ENCODE data around the gene GAL3ST2.
A peak's percentile ranks its signal among the peaks of the same experiment; 100 is the strongest.
"Not testable (repeated sequence)": the region's sequence is repeated elsewhere in the genome, so short reads cannot be mapped to it uniquely, and the experiment has no call there.

GAL3ST2 gene

DNA sequence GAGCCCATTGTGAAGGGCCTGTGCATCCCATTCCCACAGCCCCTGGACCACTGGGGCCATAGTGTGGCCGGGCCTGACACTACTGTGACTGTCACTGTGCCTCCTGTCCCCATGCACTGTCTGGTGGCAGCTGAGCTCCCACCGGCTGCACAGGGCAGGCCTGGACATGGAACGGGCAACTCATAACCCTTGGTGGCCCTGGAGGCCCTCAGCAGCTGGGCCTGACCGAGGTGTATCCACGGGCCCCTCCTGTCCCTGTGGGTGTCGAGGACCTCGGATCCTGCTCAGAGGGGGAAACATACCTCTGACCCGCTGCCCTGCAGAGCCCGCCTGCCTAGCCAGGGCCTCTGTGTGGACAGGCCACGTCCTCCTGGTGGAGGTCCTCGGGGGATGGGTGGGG is 7.8 kb upstream of the GAL3ST2 start:
- DNase-seq (ENCODE audit: low spot score): peak; percentile 7

DNA sequence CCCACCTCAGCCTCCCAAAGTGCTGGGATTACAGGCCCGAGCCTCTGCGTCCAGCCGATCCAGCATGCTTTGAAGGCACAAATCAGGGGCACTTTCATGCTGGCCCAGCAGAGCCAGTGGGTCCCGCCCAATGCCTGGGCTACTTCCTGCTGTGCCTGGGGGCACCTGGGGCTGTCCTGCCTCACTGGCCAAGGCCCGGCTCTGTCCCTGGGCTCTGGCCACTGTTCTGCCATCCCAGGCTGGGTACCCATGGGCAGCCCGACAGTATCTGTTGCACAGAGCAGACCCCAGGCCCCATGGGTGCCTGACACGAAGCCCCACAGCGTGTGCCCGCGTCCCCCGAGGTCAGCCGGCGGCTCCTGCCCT is 6.8 kb upstream of the GAL3ST2 start:
- no peak for DNase-seq (ENCODE audit: low spot score)

DNA sequence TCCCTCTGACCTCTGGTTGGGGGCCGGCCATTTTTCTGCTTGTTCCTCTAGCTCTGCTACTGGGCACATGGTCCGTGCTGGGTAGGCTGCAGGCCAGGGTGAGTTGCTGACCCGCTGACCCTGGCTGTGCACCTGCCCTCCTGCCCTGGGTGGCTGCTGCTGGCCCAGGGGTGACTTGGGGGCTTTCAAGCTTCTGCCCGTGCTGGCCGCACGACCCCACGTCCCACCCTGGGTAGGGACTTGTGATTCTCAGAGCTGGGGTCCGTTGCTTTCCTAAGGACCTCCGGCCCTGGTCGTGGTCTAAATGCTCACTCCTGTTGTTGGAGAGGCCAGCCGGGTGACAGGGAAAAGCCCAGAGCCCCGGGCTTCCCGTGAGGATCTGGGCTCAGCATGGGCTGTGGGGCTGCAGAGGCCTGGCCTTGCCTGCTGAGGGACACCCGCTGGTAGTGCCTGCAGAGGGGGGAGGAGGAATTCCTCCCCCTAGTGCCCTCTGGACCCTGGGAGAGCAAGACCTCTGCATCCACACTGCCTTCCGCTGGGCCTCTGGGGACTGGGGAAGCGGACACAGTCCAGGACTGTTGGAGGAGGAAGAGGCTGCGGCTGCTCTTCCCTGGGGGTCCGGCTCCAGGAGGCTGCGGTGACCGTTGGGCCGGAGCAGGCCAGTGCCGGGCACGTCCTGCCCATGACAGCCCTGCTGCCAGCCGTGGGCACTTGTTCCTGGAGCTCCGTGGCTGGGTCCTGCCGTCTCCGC is 6.3 kb upstream of the GAL3ST2 start:
- DNase-seq (ENCODE audit: low spot score): no peak

DNA sequence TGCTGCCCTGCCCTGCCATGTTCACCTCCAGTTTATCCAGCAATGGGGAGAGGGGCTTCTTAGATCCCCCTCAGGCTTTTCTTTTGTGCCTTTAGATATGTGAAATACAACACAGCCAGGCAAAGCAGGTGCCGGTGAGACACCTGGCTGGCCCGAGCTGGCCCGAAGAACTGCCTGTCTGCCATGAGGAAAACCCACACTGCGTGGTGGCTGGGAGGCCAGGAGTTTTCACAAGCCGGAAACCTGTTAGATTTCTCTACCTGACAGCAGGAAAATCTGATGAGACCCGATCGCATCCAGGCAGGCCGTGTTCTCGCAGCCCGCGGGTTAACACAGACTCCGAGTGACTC is 5.7 kb upstream of the GAL3ST2 start:
- no peak for DNase-seq (ENCODE audit: low spot score)

DNA sequence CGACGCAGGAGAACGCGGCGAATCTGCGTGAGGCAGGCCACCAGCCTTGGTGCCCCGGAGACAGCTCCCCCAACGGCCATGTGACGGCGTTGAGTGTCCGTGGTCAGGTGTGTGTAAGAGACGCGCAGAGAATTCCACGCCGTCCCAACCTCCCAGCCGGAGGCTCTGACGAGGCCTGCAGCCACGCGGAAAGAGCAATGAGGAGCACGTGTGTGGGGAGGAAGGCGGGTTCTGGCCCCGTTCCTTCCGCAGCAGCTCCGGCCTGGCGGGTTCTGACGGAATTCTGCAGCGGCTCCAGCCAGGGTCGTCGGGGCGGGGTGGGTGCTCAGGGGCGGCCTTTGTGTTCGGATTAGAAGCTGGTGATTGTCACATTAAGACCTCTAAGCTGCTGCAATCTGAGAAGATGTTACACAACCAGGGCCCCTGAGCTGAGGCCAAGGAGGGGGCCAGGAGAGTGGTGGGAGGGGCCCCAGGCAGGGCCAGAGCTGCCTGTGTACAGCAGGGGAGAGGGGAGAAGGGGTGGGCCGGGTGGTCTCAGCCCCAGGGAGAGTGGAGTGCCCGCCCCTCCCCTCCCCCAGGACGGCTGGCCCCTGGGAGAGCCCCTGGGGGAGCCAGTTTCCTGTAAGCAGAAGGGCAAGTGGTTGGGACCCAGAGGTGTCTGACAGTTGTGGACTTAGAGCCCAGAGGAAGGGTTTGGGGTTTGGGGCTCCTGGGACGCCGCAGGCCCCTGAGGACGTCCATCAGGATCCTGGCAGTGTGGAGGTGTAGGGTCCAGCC is 5.1 kb upstream of the GAL3ST2 start:
- no peak for DNase-seq (ENCODE audit: low spot score)

DNA sequence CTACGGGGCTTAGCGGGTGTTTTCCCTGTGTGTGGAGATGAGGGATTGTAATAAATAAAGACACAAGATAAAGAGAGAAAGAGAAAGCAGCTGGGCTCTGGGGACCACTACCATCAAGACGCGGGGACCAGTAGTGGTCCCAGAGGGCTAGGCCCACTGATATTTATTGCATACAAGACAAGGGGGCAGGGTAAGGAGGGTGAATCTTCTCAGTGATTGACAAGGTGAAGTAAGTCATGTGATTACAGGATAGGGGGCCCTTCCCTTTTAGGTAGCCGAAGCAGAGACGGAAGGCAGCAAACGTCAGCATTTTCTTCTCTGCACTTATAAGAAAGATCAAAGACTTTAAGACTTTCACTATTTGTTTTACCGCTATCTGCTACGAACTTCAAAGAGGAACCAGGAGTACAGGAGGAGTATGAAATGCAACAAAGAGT is 4.5 kb upstream of the GAL3ST2 start:
- no peak for DNase-seq (ENCODE audit: low spot score)

DNA sequence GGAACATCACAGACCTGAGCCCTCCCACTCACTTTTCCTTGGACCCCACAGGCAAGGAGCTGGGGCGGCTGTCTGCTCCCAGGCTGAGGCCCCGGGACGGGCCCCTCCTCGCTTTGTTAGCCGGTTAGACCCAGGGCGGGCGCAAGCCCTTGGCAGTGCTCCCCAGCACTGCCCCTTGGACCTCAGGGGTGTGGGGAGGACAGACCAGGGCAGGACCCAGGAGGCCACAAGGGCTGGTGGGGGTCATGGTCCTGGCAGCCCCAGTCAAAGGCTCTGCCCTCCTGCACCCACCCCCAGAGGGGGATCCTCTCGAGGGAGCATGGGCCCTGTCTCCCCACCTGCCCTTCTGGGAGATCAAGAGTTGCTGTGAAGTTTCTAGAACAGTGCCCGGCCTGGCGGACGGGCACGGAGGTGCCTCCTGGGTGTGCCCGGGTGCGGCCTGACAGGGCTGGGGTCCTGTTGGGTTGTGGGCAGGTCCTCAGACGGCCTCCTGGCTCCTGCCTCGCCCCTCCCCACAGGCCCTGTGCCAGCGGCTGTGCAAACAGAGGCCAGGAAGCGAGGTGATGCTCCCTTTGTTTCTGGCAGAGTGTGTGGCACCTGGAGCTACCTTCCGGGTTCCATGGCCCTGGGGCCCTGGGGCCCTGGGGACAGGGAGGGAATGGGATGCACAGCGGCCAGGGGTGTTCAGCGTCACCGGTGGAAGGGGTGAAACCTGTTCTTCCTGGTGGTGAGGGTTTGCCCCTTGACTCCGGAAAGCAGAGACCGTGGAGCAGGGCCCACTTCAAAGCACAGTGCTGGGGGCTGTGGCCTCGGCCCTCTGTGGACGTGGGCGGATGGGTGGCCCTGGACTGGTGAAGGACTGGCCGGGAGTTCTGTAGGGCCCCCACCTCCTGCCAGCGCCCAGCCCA is 2.9 kb upstream of the GAL3ST2 start:
- no peak for DNase-seq (ENCODE audit: low spot score)

DNA sequence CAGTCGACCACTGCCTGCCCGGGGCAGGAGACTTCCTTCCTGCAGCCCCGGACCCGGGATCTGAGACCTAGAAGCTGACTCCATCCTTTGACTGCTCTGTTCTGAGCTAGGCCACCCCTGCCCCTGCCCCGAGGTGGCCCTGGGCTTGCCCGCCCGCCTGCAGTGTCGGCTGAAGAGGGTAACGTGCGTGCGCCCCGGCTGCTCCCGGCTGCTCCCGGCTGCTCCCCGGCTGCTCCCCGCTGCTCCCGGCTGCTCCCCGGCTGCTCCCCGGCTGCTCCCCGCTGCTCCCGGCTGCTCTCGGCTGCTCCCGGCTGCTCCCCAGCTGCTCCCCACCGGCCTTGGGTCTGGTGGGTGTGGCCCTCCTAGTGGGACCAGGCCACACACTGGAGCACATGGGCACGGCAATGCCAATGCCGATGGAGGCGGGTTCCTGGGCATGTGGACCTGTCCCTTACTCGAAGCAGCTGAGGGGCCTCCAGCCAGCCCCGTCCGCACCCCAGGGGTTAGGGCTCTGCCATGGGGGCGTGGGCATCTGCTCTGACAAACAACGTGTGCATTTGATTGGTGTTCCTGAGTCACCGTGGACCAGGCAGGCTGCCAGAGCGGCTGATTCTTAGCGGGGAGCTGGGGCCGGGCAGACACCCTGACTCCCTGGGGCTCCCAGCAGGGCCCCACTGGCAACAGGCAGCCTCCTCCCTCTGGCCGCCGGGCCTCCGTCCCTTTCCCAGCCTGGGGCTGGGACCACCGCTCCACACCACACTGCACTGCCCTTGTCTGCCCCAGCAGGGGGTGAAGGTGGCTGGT is 2.0 kb upstream of the GAL3ST2 start:
- DNase-seq (ENCODE audit: low spot score): peak; percentile 57

DNA sequence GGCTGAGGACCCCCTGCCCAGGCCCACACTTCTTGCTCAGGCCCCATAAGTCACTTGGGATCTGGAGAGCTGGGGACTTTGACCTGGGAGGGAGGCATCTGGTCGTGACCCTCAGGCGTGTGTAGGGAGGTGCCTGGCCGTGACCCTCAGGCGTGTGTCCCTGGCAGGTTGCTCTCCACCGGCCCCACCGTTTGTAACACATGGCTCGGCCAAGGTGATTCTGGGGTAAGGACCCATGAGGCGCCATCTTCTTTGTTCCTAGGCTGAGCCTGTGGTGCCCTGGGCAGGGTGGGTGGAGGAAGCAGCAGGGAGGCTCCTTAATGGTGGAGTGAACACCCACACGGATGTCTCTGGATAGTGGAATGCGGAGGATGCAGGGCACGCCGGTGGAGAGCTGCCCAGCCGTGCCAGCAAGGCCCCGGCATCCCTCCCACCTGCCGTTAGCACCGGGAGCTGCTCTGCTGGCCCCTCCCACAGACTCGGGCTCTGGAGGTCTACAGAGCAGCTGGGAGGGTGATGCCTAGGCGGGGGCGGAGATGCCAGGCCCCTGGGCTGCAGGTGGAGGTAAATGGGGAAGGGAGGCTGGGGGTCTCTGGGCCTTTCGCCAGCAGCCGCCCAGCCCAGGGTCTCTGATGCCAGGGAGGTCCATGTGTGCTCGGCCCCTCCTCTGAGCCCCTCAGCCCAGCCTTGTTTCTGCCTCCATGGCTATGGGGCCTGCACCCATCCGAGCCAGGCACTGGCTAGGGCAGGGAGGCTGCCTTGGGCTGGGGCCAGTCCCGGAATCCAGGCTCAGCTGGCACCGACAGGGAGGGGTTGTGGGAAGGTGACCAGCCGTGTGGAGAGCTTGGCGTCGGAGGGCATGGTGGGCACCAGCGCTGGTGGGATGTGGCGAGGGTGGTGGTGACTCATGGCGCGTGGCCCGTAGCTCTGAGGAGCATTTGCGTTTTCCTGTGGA is 1.1 kb upstream of the GAL3ST2 start:
- DNase-seq (ENCODE audit: low spot score): no peak

DNA sequence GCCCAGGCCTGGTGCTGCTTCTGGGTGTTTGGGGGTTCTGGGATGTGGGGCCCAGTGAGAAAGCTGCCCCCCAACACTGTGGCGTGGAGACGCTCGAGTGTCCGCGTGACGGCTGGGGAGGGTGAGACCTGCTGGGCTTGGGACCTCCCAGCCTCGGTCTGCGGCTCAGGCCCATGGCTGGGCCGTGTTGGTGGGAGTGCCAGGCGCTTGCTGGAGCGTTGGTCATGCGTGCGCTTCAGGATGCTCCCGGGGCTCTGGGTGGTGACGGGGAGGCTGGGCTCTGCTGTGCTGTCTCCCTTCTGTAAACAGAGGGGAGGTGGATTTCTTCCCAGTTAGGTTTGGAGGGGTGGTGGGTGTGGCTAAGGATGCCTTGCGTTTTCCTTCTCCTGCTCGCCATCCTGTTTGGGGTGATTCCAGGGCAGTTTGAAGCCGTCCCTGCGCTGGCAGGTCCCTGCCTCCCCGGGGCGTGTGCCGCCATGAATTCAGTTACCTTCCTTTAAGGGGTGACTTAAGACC is 606 bp downstream of the GAL3ST2 start:
- no peak for DNase-seq (ENCODE audit: low spot score)

DNA sequence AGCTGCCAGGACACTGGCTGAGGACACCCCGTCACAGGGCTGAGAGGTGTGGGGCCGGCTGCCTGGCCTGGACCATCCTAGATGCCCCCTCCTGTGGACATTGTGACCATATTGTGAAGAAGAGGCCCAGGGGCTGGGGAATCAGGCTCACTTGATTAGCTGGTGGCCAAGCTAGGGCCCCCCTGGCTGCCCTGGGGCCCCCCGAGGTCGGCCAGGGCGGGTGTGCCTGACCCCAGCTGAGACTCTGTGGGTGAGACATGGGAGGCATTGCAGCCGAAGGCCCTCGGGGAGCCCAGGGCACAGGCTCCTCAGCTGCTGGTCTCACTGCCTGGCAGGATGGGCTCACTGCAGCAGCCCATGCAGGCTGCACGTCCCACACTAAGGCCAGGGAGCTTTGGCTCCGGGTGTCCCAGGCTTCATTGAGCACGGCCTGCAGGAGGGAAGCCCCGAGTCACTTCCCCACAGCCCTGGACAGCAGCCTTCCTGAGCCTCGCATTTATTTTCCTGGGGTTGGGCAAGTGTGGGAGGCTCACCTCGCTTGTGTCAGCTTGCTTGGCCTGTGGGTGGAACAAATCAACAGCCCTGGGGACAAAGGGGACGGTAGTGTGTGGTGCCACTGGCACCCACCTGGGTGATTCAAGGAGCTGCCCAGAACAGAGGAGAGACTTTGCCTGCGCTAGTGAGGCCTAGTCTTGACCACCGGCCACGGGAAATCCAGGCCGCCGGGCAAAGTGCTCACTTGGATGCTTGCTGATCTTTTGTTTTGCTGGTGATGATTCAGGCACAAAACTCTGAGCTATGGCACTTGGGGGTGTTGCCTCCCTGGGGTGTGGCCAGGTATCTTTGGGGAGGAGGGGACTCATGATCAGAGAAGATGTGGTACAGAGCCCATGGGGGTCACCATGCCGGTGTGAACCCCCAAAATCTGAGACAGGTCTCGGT is 1.3 kb downstream of the GAL3ST2 start:
- DNase-seq (ENCODE audit: low spot score): no peak

DNA sequence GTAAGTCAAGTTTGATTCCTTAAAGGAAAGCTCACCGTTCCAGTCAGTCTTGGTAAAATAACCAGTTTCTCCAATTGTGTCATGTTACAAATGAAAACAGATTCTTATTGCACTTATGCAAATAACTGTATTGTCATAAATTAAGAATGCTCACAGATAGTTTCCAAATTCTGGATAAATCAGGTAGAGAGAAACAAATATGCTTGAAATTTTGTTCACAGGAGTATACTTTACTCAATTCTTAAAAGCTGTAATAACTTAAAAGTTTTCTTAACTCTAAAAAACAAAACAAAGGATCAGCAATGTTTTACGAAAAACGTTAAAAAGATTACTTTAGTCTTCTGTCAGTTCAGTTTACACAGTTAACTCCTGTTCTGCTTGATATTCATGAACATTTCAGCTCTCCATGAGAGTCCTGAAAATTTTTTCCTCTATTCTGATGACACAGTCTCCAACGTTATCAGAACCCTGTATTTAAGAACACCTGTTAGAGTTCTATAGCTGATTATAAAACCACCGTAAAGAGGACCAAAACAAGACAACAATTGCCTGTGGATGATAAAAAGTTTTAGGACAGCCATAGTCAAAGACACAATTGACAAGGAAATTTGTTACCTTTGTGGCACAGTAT is 4.4 kb downstream of the GAL3ST2 start:
- DNase-seq (ENCODE audit: low spot score): no peak

DNA sequence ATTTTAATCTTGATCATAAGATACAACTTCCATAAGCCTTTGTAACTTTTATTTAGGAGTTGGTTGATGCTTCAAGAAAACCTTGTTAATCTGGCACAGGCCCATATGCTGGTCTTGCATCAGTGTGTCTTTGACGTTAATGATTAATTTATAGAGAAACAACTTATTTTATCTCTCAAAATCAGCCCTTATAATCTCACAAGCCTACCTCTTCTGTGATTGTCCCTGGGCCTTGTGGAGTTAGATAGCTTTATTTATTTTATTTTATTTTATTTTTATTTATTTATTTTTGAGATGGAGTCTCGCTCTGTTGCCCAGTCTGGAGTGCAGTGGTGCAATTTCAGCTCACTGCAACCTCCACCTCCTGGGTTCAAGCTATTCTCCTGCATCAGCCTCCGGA is 5.4 kb downstream of the GAL3ST2 start:
- DNase-seq (ENCODE audit: low spot score): not testable (repeated sequence)

DNA sequence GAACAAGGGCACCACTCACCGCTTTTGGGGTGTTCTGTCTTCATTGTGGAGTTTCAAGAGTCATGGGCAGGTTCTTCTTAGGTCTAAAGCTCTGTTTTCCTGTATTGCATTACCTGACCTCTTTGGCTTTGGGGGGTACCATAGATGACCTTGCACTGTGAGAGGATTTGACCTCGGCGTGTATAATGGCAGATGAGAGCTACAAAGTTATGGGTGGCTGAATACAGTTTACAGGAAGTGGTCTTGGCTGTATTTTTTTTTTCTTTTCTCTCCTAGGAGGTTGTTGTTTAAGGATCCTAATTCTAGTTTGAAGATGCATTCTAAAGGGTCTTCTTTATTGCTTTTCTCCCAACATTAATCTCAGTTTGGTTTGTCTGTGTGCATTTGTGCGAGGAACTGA is 11.5 kb downstream of the GAL3ST2 start:
- no peak for DNase-seq (ENCODE audit: low spot score)

DNA sequence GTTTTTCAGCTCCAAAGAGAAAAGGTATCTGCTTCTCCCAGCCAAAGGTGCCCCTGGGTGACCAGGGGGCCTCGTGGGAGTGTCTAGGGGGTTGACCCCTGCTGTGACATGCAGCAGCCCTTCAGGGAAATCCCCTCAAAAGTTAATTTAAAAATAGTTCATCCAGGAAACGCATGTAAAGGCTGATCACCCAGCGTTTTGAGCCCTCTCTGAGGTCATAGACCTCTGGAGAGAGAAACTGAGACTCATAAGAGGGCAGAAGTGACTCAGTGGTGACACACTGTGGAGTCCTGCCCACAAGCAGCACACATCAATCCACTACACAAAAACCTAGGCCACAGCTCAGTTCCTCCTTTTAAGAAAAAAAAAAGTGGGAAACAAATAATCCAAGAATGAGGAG is 11.9 kb downstream of the GAL3ST2 start:
- no peak for DNase-seq (ENCODE audit: low spot score)

DNA sequence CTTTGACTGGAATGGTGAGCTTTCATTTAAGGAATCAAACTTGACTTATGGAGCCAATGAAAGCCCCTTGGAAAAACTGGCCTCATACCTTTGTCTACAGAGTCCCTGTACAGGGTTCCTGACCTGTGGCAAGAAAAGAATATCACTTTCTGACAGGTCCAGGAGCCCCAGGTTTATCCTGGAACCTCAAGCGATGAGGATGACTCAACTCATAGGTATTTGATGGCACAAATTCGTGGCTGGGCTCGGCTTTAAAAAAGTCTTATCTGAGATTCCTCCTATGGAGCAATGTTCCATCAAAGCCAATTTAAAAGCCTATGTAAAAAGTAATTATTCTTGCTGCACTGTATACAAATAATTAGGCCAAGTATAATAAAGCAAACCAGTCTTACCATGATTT is 14.8 kb downstream of the GAL3ST2 start:
- DNase-seq (ENCODE audit: low spot score): not testable (repeated sequence)

DNA sequence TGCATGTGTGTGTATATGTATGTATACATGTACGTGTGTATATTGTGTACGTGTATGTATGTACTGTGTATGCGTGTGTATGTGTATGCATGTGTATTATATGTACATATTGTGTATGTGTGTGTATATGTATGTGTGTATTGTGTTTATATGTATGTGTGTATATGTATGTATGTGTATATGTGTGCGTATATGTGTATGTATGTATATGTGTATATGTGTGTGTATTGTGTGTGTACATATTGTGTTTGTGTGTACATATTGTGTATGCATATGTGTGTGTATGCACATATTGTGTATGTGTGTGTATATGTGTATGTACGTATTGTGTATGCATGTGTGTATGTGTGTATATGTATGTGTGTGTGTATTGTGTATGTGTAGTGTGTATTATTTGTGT is 16.8 kb downstream of the GAL3ST2 start:
- DNase-seq (ENCODE audit: low spot score): no peak

DNA sequence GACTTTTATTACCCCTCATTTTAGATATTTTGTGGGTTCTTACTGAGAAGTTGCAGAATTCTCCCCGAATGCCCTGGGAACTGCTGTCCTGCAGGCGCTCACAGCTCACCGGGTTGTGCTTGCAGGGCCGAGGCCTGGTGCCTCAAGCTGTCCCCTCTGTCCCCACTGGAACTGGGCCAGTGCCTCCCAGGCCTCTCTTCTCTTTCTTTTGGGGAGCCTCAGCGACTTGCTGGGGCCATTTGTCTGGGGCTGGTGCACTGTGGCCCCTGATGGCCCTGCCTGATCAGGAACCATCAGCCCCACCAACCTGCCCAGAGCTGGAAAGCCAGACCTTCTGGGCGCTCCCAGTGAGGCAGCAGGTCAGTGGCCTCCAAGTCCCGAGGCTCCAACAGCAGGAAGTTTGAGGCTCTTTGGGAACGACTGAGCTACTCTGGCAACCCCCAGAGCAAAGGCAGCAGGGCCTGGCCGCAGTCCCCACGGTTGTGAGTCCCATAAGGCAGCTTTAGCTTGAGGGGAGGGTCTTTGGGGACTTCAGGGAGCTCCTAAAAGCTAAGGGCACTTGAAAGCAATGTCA is 17.7 kb downstream of the GAL3ST2 start:
- no peak for DNase-seq (ENCODE audit: low spot score)
